HEK293T (cell line): Measurements from ENCODE around the gene UBXN6.

ENCODE experiments used
- BHLHE40 ChIP-seq: fragments of 450-650 bp; IDR thresholded peaks from 2 replicates; pipeline ENCODE4 v1.6.1; 2016; ENCODE audit warnings: mild to moderate bottlenecking, moderate library complexity, borderline replicate concordance
- CTBP1 ChIP-seq: fragments of 450-650 bp; IDR thresholded peaks from 2 replicates; pipeline ENCODE4 v1.6.1; 2016; ENCODE audit warnings: borderline replicate concordance
- FOXA1 ChIP-seq: fragments of 450-650 bp; IDR thresholded peaks from 2 replicates; pipeline ENCODE4 v1.6.1; 2016; ENCODE audit warnings: mild to moderate bottlenecking
- FOXM1 ChIP-seq: fragments of 450-650 bp; IDR thresholded peaks from 2 replicates; pipeline ENCODE4 v1.6.1; 2017; ENCODE audit warnings: mild to moderate bottlenecking, borderline replicate concordance
- HDGF ChIP-seq: fragments of 450-650 bp; IDR thresholded peaks from 2 replicates; pipeline ENCODE4 v1.6.1; 2017; ENCODE audit warnings: antibody characterized with exemption, borderline replicate concordance
- NFRKB ChIP-seq: fragments of 450-650 bp; IDR thresholded peaks from 2 replicates; pipeline ENCODE4 v1.6.1; 2016; ENCODE audit warnings: mild to moderate bottlenecking, moderate library complexity
- PKNOX1 ChIP-seq: fragments of 450-650 bp; IDR thresholded peaks from 2 replicates; pipeline ENCODE4 v1.6.1; 2016
- SP1 ChIP-seq: fragments of 450-650 bp; IDR thresholded peaks from 2 replicates; pipeline ENCODE4 v1.6.1; 2017
- SUZ12 ChIP-seq: fragments of 450-650 bp; IDR thresholded peaks from 2 replicates; pipeline ENCODE4 v1.6.1; 2016; ENCODE audit warnings: mild to moderate bottlenecking
- TARDBP ChIP-seq: fragments of 450-650 bp; IDR thresholded peaks from 2 replicates; pipeline ENCODE4 v1.6.1; 2016

DNA sequence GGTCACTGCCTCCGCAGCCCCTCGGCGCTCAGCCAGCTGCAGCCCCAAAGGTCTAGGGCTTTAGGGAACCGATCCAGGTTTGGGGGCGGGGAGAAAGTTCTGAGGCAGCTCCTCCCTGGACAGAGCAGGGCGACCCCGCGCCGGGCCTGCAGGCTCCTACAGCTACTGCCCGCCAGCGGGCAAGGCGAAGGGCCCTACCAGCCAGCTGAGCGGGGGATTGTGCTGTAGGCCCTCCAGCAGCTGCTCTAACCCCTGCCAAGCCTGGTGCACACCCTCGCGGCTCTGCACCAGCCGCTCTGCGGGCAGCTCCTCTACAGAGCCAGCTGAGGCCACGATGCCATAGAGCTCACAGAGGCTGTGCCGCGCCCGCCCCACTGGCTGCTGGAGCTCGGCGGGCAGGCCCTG lies 46.7 kb upstream of the UBXN6 start:
- TF ChIP-seq SP1 (no peak), HDGF (no peak), SUZ12 (no peak), TARDBP (no peak), FOXM1 (no peak), BHLHE40 (no peak), CTBP1 (no peak), NFRKB (no peak), PKNOX1 (no peak), FOXA1 (no peak)
